Measurements from ENCODE around the gene PTTG1.

PTTG1 gene

GRCh38 chr5:160421625-160422258 lies at the start of gene PTTG1:
Gene PTTG1, plus strand, starts transcription at chr5:160421855. Its CDS starts 458 bp downstream, at chr5:160422313.
- peak; percentile 92 for DNase-seq

GRCh38 chr5:160375166-160375565 lies 46.5 kb upstream of the PTTG1 start:
- no peak for DNase-seq

GRCh38 chr5:160375701-160376100 lies 46.0 kb upstream of the PTTG1 start:
- no peak for DNase-seq

DNA sequence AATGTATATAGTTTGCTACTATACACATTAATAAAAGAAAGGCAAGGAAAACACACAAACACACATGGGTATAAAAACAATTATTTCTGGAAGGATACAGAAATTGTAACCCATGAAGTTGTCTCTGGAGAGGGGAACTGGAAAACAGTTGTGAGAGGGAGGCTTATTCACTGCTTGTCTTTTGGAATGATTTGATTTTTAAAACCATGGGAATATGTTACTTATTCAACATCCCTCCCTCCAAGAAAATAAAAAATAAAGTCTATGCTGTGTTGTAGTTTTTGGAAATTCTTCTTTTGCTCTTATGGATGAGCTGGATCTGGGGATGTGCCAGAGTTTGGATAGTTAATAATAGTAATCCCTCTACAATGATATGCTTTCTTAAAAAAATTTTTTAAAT lies 45.2 kb upstream of the PTTG1 start:
- DNase-seq = no peak

GRCh38 chr5:160377651-160378050 lies 44.0 kb upstream of the PTTG1 start:
- no peak for DNase-seq

DNA sequence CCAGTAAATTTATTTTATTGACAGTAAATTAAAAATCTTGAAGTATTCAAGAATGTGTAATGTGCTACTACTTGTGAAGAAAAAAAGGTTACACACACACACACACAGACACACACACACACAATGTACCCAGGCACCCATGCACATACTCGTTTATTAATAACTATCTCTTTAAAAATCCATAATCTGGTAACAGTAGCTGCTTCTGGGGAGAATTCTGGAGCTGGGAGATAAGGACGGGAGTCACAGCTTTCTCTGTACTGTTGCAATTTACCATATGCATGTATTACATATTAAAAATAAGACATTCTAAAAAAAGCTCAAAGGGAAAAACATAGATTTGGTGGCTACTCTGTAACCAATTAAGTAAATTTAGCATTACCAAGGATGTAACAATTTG lies 43.3 kb upstream of the PTTG1 start:
- no peak for DNase-seq

DNA sequence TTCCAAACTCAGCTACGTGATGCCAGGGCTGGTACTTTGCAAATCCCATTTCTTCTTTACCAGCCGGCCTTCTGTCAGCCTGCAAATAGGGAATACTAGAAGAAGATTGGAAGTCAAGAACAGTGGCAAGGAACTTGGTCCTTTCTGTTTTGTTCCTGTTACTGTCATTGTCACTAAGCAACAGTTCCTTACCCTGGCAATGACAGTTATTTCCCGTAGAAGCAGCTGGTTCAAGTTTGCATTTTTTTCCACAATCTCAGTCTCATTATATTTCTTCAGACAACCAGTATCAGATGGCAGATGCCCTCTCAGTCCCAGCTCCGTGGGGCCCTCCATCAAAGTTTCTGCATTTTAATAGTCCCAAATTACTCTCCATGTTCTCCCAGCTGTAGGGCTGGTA lies 42.1 kb upstream of the PTTG1 start:
- no peak for DNase-seq

GRCh38 chr5:160380041-160380440 lies 41.6 kb upstream of the PTTG1 start:
- no peak for DNase-seq

DNA sequence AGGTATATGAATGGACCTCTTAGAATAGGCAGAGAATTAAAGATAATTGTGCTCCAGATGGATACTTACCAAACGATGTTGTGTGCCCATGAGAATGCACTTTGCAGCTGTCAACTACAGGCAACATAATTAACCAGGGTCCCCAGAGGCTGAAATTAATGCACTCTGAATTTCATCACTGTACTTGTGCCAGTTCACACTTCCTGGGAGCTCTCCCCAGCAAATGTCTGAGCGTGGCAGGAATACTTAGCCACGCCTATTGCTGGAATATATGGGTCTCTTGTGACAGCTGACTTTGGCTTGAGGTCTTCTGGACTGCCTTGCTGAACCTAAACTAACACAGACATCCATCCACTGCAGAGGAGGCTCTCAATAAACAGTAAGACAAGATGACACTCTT lies 39.3 kb upstream of the PTTG1 start:
- DNase-seq = no peak

DNA sequence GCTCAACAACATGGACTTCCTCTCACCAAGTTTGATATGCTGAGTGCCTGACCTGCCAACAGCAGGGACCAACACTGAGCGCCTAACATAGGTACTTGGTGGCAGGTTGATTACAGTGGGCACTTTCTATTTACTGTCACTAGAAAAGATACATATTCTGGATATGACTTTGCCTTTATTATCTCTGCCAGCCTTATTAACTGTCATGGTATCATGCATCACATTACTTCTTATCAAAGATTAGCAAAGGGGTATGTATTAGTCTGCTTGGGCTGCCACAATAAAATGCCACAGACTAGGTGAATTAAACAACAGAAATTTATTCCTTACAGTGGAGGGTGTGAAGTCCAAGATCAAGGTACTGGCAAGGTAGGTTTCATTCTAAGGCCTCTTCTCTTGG lies 37.0 kb upstream of the PTTG1 start:
- no peak for DNase-seq

DNA sequence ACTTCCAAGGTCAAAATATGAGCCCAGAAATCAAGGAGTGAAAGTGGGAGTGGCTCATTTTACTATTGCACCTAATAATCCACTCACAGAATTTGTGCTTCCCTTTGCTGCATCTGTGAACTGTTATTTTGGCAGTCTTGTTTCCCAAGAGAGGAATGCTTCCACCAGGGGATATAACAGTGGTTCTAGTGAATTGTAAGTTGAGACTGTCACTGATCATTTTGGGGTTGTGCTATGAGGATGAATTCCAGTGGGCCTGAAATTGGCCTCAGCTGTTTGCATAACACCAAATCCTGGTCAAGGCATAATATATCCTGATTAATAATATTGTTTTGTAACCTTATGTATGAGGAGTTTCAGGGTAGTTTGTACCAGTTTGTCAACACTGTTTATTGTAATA lies 36.2 kb upstream of the PTTG1 start:
- no peak for DNase-seq

DNA sequence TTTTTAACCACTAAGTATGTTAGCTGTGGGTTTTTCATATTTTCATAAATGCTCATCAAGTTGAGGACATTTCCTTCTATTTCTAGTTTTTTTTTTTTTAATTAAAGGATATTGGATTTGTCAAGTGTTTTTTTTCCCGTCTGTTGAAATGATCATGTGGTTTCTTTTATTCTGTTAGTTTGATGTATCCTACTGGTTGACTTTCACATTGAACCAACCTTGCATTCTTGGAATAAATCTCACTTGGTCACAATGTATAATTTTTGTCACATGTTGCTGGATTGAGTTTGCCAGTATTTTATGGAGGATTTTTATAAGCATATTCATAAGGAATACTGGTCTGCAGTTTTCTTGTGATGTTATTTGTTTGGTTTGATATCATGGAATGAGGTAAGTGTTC lies 34.2 kb upstream of the PTTG1 start:
- DNase-seq = no peak

DNA sequence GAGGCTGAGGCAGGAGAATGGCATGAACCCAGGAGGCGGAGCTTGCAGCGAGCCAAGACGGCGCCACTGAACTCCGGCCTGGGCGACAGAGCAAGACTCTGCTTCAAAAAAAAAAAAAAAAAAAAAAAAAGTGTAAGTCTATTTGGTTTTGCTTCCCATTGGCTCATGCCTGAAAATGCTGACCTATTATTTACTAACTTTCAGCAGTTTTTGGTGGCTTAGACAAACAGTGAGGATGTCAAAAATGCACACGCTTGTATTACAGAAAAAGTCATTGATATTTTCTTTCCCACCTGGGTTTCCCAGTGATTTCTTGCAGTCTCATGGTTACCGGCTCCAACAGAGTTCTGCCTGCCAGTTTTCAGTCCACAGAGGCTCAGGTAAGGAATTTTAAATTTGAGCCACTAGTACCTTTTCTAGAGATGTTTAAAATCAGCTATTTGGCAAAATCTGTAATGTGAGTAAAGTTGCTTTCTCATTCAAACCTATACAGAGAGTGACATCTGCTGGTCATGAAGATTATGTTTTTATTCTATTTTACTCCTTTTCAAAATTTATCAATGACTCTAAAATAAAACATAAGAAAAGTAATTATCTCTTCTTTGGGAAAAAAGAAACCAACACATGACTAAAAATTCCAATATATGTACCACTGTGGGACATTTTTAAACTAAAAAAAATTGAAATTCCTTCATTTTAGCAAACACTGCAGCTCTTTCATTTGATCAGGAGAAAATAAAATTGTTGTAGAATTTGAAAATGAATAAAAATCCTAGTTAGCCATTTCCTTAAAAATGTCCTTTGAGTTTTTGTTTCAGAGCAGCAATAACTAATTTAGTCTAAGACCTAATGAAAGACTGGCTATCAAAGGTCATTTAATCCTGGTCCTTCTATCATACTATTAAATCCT lies 30.6 kb upstream of the PTTG1 start:
- no peak for DNase-seq

- no peak for DNase-seq
Measured at GRCh38 chr5:160395111-160395510, 26.5 kb upstream of the PTTG1 start.

GRCh38 chr5:160397492-160397891 lies 24.2 kb upstream of the PTTG1 start:
- no peak for DNase-seq

DNA sequence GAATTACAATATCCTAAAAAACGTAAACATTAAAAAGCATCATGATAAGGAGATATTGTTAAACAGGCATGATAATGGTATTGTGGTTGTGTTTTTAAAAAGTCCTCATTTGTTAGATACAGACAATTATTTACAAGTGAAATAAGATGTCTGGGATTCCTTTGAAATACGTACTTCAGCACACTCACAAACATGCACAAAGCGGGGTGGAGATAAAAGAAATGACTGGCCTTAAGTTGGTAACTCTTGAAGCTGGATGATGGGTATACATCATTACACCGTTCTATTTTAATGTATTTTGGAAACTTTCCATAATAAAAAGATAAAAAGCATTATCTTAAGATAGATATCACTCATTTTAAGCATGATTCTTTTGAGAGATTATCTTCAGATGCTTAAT lies 22.8 kb upstream of the PTTG1 start:
- DNase-seq = no peak

GRCh38 chr5:160399402-160400353 lies 22.0 kb upstream of the PTTG1 start, which contains the start of gene FAM200C:
Gene FAM200C, minus strand, starts transcription at chr5:160400054. Its CDS starts 4,564 bp downstream, at chr5:160395490.
- DNase-seq = peak; percentile 69

- DNase-seq = peak; percentile 95
Measured at GRCh38 chr5:160418561-160419457, 2.8 kb upstream of the PTTG1 start, which contains the start of gene SLU7. Gene SLU7, minus strand, starts transcription at chr5:160419081. Its CDS starts 3,787 bp downstream, at chr5:160415294.

DNA sequence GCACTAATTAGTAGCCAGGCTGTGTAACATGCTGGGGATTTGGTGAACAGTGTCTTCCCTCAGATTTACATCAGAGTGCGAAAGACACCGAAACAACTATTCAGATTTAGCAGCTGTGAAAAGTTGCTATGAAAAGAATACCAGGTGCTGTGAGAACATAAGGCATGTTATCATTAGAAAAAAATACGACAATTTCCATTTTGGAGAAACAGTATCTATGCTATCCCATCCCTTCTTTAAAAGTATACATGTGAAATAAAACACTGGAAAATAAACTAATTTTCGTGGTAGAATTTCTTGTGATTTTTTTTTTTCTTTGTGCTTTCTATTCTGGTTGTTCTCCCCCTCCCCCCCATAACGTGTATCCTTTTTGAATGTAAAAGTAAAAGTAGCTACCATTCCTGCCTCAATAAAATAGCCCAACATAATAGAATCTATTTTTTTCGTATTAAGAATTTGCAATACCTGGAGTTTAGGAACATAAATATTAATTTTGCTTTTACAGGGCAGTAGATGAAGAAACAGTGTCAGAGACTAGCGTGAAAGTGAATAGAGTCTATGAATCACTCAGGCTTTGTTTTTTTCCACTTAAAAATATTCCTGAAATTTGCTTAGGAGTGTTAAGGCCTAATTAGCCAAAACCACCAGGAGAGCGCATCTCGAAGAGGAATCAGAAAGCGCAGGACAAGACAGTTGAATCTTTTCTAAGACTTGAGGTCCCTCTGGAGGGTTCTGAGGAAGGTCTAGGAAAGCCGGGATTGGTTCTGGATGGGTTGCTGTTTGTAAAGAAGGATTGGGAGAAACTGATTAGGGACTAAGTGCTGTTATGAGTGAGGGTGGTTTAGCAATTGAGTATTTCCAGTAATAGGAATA lies 2.0 kb upstream of the PTTG1 start:
- DNase-seq = no peak

- no peak for DNase-seq
Measured at GRCh38 chr5:160420331-160420610, 1.4 kb upstream of the PTTG1 start.

DNA sequence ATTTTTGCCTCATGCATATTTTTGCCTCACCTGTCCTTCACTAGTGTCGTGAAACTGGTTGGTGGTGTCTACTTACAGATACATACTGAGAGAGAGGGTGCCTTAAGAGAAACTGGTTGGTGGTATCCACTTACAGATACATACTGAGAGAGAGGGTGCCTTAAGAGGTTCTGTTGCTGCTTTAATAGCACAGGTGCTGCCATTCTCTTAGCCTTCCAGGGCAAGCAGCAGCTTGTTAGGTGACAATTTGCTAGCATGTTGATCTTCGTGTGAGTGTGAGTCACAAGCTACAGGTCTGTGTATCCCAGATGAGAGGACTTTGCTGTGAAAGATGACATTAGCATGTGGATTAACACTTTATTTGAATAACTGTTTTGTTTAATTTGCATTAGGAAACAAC lies 1.4 kb downstream of the PTTG1 start:
- no peak for DNase-seq
